Jurkat, Clone E6-1 (cell line): Measurements from ENCODE around the gene NAA60.

Experiments used
- DNase-seq: peaks from one replicate; pipeline ENCODE4 v3.0.0-alpha.2; 2011; ENCODE audit warnings: low read depth, low spot score
- H3K4me3 ChIP-seq: 2 replicates; pipeline ENCODE4 v1.5.1; 2011; ENCODE audit warnings: mild to moderate bottlenecking, low read length, control low read depth, moderate library complexity

NAA60 gene

DNA sequence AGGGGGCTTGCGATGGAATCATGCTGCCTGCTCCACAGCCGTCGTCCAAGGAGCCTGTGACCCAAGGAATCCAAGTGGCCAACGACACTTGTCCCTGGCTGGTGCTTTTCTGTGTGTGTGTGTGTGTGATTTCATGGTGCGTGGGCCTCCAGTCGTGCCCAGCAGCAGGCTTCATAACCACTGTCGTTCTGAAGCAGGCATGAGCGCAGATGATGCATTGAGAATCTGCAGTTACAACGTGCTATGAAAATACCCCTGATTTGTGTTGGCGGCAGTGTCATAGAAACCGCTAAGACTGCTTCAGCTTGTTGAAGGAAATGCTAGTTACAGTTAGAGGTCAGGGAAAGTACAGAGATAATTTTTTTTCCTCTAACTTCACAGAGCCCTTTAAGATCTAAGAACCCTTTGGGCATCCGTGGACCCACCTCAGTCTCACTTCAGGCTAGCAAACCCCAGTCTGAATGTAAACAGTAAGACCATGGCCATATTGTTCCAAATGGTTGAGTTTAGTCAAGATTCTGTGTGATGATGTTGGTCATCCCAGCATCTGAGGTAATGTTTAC lies 36.3 kb downstream of the NAA60 start:
- DNase-seq: no peak
- no peak overlapping the region for H3K4me3 ChIP-seq

DNA sequence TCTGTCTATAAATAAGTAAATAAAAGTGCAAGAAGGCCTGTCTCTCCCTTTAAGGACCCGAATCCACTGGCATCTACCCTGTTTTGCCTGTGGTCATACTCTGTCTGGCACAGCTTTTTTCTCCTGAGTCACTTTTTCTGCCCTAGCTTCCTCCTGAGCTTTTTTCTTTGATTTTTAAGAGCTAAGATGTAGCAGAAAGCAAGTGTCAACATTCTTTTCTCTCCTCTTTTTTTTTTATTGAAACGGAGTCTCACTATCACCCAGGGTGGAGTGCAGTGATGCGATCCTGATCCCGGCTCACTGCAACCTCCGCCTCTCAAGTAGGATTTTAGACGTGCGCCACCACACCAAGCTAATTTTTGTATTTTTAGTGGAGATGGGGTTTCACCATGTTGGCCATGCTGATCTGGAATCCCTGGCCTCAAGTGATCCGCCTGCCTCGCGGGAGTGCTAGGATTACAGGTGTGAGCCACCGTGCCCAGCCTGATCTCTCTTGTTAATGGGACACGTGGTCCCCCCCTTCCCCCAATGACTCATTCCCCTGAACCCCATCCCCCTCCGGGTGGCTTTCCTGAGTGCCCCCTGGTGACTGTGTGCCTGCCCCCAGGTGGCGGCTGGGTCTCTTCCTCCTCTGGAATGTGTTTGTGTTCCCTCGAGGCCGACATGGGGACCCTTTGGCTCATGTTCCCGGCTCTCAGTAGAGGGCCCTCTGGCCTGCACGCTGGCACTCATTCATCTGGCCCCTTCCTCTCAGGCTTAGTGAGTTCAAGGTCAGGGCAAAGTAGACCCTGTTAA lies 37.6 kb downstream of the NAA60 start:
- H3K4me3 ChIP-seq: no peak overlapping the region
- no peak for DNase-seq

DNA sequence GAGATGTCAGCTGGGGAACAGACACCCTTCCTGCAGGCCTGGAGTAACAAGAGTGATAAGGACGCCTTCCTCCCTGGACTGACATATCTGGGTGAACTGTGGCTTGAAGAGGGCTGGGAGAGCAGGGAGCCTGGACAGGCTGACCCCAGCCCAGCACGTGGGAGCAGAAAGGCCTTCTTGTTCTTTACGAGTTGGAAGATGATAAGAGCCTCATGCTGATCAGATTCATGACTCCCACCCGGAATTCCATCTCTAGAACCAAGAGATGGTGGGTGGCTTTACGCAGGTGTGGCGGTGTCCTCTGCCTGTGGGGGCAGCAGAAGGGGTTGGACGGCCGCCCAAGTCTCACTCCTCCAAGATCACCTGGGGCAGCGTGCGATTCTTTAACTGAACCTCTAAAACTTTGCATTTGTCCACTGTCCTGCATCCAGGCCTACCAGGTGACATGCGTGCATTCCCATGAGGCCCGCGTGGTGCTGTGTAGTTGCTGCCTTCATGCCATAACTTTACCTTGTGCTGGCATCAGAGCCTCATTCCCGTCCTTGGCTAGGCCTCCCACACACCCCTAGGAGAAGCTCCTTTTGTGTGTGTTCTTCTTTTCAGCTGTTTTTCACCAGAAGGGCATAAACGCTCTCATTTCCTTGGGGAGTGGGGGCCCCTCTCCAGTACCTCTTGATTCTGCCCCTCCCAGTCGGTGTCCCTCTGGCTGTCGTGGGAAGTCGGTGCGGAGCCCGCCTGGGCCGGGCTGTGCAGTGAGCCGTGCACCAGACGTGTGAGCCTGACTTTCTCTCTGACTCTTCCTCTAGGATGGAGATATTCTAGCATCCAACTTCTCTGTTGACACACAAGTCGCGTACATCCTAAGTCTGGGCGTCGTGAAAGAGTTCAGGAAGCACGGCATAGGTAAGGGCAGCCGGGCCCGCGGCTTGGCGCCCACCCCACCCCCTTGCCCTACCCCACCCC lies 38.5 kb downstream of the NAA60 start:
- no peak for DNase-seq
- no peak overlapping the region for H3K4me3 ChIP-seq

DNA sequence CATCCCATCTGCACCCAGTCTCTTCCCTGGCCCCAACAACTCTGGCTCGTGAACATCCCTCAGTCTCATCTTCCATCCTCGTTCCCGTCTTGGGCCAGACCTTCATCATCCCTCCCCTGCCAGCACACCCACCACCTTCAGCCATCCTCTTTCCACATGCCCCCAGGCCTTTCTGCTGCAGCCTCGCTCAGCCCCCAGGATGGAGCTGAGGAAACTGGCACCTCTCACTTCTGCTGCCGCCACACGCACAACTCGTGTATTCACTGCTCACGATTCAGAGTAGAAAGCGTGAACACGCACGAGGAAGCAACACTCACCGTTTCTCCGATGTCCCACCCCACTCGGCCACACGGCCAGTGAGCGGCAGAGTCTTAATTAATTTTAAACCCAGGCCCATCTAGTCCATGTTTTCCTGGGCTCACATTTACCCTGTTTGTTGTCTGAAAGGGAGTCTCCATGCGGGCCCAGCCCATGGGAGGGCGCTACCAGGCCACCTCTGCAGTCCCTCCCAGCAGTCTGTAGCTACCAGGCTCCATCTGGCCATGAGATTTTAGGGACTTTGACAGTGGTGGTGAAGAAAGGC lies 39.3 kb downstream of the NAA60 start:
- DNase-seq: no peak
- no peak overlapping the region for H3K4me3 ChIP-seq

DNA sequence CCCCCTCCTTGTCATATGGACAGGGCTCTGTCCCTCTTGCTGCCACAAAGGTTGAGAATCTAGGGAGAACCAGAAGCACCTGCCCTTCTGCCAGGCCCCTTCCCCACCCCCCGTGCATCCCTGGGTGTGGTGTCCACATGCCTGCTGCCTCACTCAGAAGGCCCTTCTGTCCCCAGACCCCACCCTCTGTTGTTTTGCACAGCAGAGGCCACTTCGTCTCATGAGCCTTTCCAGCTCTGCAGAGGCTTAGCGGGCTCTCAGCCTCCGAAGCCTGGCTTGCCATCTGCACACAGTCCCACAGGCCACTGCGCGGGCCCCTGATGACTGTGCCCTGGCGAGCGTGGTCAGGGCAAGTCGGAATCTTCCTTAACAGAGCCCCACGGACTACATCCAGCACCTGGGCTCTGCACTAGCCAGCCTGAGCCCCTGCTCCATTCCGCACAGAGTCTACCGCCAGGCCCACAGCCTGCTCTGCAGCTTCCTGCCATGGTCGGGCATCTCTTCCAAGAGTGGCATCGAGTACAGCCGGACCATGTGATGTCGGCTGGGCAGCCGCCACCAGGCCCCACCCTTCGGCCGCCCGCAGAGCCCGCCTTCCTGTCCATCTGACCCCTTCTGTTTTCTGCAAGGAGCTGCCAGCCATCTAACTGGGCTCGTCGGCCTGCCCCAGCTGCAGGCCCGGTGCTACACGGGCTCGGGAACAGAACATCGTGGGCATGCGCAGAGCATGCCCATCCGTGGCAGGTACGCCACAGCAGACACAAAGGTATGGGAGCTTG lies 41.0 kb downstream of the NAA60 start:
- DNase-seq: no peak
- no peak overlapping the region for H3K4me3 ChIP-seq

DNA sequence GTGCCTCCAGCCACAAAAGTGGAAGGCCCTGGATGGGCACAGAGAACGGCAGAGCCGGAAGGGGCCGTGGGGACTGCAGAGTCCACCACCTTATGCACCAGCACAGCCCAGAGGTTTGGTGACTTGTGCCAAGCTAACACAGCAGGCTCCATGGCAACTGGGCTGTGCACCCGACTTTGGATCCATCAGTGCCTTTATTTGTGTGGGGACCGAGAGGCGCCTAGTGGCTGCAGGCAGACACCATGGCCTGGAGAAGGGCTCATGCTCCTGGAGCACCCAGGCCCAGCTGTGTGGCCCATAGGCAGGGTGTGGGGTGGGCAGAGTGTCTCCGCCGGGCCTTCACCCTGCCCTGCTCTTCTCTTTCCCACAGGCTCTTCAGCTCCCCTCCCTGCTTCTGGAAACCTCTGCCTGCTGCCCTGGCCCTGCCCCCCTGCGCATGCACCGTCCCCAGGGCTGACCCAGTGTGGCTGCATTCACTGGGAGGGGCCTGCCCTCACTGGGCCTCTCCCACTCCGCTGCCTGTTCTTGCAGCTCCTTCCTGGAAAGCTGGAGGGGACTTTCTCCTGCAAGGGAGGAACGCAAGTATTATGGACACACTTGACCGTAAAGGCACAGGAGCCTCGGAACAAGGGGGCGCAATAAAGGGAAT lies 41.7 kb downstream of the NAA60 start:
- no peak overlapping the region for H3K4me3 ChIP-seq
- no peak for DNase-seq

DNA sequence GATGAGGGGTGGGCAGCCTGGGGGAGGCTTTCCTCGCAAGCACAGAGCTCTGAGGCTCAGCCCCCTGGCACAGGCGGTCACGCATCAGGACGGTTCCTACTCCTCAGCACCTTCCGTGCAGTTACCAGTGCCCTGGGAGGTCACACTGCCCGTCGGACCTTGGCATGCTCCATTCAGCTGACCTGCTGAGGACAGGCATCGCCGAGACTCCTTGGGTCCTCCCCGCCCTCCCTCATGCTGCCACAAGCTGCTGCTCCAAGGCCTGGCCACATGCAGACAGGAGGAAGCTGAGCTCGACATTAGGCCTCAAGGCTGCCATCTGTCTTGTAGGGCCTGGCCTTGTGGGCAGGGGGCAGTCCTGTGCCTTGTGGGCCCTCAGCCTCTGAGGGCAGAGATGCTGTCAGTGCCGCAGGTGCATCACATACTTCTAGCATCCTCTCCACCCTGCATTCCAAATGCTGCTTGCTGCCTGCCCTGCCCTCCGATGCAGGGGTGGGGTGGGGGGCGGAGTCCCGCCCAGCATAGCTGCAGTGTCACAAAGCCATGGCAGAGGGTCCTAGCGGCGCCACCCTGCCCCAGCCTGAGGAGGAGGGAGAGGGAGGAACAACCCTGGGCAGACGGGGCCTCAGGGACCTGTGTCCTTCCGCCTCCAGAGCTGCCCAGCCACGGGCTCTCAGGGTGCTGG lies 42.5 kb downstream of the NAA60 start:
- no peak for DNase-seq
- H3K4me3 ChIP-seq: no peak overlapping the region

DNA sequence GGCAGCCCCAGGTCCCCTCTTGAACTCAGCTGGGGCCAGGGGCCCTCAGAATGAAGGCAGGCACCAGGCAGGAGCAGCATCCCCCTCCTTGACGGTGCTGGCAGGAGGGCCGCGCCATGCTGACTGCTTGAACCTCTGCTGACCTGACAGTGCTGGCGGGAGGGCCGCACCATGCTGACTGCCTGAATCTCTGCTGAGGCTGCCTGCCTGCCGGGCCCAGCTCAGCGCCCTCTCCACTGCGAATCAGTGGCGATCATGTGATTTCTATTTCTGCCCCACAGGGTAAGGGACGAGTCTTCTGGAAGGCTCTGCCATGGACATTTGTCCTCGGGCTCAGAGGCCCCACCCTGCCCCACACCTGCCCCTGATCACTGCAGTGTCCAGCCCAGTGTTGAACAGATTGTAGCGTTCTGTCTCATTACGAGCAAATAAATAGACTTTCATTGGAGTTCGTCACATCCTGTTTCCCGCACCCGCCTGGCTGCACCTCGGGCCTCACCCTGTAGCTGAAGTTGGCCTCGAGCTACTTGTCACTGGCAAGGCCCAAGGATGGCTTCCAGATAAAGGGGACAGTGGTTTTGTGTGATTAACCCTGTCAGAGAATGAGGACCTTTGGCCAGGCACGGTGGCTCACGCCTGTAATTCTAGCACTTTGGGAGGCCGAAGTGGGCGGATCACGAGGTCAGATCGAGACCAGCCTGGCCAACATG lies 43.2 kb downstream of the NAA60 start:
- no peak for DNase-seq
- no peak overlapping the region for H3K4me3 ChIP-seq

DNA sequence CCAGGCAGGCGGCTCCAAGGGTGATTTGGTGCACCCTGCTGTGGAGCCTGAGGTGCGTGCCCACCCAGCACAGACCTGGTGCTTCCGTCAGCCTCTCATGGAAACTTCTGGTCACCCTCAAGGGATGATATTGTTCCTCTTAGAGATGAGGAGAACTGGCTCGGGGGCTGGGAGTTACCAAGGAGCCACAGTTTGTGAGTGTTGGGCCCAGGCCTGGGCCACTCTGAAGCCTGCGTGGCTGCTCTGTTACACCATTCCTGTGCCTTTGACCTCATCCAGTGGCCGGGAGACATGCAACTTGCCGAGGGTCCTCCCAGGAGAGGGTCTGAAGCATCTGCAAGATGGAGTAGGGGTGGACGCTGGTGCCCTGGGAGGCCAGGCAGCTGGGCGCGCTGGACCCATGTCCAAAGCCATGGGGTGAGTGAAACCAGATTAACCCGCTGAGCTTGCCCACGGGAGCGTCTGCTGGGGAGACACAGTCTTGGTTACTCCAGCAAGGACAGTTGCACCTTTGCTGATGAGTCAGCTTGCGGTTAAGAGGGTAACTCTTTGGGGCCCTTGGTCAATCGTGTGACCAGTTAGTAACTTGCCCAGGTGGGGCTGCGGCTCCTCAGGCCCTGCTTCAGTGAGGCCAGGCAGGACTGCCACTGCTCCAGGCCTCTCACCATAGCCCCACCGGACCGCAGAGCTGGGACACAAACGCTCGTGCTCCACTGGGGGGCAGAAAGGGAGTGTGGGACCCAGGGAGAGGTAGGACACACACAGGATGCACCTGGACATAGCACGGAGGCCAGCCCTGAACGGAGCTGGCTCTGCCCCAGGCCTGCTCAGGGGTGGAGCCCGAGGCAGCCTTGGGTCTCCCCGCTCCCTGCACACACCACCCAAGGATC lies 44.3 kb downstream of the NAA60 start:
- DNase-seq: no peak

DNA sequence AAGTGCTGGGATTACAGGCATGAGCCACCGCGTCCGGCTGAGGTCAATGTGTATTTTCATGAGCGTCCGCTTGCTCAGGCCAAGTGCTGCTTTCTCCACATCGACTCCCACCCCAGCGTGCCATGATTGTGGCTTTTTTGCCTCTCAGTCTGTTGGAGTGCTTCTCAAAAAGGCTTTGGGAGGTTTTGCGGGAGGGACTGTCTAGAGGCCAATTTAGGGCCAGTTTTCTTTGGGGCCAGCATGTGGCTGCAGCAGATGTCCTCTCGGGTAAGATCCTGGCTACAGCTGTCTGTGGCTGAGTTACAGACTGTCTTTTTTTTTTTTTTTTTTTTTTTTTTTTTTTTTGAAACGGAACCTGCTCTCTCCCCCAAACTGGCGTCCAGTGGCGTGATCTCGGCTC lies 45.3 kb downstream of the NAA60 start:
- no peak overlapping the region for H3K4me3 ChIP-seq
- DNase-seq: no peak

More for the DNA sequence above, 44.3 kb downstream of the NAA60 start:
- no peak overlapping the region for H3K4me3 ChIP-seq

DNA sequence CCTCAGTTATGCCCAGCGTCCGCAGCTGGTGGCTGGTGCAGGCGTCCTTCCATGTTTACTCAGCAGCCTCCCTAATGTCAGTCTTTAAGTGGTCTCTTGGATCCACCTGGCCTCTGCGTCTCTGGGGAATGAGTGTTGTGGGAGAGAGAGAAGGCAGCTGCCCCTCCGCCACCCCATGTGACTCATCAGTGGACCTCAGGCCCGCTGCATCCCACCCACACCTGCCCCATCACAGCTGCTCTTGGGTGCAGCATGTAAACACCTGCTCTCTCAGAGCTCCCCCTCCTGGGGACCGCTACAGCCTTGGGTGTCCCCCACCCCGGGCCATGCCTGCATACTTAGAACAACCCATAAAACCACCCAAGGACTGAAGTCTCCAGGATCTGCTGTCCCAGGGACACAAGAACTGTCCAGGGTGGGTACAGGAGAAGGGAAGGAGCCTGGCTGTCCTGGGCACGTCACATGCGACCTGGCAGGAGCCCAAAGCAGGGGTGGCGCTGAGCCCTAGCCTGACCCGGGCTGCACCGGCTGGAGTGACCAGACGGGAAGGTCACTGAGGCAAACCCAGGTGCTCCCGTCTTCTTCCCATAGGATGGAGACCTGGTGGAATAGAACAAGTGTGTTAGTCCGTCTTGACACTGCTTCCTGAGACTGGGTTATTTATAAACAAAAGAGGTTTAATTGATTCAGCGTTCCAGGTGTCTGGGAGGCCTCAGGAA lies 47.6 kb downstream of the NAA60 start:
- no peak overlapping the region for H3K4me3 ChIP-seq
- DNase-seq: no peak

DNA sequence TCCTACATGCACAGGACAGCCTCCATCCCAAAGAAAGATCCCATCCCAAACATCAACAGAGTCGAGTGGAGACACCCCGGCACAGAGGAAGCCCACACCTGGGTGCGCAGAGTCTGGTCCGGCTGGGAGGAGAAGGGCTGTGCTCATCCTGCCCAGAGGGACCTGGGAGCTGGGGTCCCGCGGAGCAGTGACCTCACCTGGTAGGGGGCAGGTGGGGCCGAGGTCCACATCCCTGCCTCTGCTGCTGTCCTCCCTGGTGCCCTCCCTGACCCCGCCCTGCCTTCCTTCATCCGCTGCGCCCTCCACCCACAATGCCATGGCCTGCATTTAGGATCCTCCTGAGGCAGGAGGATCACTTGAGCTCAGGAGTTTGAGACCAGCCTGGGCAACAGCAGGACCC lies 48.9 kb downstream of the NAA60 start:
- no peak for DNase-seq

DNA sequence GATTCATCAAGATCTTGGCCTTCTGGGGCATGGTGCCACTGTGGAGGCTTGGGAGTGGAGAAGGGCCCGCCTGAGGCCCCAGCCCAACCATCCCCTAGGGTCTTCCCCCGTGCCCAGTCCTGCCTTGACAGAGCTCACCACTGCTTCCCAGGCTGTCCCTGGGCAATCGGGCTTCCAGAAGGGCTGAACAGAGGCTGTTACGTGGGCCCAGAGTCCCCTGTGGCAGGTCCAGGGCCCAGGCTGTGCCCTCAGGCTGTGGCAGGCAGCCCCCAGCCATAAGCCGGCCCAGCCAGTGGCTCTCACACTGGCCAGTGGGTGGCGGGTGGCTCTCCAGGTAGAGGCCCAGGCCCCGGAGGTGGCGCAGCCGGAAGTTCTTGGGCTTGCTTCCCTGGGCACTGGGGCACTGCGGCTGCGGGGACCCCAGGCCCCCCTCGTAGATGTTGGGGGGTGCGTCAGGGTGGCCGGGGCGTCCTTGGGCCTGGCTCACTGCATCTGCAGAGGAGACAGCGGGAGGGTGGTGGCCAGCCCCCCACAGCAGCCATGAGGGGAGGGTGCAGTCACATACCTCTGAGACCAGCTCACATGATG lies 51.0 kb downstream of the NAA60 start:
- H3K4me3 ChIP-seq: no peak overlapping the region
- no peak for DNase-seq

More for the DNA sequence above, 48.9 kb downstream of the NAA60 start:
- H3K4me3 ChIP-seq: no peak overlapping the region

DNA sequence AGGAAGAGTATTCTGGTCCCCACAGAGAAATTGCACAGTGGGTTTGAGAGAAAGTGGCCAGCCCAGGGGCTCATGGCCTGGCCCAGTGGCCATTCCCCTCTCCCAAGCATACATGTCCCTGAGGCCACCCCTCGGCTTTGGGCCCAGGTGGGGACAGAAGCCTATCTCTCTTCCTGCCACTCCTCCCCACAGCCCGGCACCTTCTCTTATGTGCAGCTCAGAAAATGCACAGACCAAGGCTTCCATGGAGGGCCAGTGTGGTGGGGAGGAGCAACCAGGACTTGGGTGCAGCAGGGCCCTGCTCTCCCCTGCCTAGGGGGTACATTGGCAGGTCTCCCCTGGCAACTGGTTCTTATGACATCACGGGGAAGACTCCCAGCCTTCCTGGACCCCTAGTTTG lies 51.7 kb downstream of the NAA60 start, which contains the start of gene C16orf90:
C16orf90 (minus strand) TSS at position 314 of the 400 bp plus-strand sequence; CDS start at position 246, 68 bp downstream.
- no peak for DNase-seq
- no peak within 1 kb of the TSS for H3K4me3 ChIP-seq

DNA sequence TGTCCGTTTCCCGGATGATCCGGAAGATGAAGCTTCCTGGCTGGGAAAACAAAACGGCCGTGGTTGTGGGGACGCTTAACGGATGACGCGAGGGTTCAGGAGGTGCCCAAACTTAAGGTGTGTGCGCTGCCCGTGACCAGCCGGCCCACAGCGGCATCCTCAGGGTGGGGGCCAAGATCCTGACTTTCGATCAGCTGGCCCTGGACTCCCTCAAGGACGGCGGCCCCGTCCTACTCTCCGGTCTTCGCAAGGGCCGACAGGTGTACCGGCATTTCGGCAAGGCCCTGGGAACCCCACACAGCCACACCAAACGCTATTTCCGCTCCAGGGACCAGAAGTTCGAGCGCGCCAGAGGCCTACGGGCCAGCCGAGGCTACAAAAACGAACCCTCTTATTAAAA lies 52.9 kb downstream of the NAA60 start:
- DNase-seq: no peak

More for the DNA sequence above, 52.9 kb downstream of the NAA60 start:
- no peak overlapping the region for H3K4me3 ChIP-seq
